Transverse colon (tissue), 4 donors: ENCODE measurements around the gene SLC7A6OS.

ENCODE experiments used
- CTCF ChIP-seq, 5 experiments: fragments of 200-600 bp in 3 of 5; fragments of 450-650 bp in 2 of 5; sonication (generic) in 3 of 5; IDR thresholded peaks; 1 replicate in 2 of 5; 2 replicates in 3 of 5; pipeline ENCODE4 v1.5.1; 2016 to 2017; ENCODE audit warnings: antibody characterized with exemption in 5 of 5, inconsistent platforms in 3 of 5, mild to moderate bottlenecking in 2 of 5, moderate library complexity in 1 of 5
- EP300 ChIP-seq: sonication (generic); formaldehyde crosslinking; IDR thresholded peaks from one replicate; pipeline ENCODE4 v1.6.1; 2017; ENCODE audit warnings: antibody characterized with exemption, low read depth
- POLR2AphosphoS5 ChIP-seq, 3 donors: sonication (generic); formaldehyde crosslinking; IDR thresholded peaks; one replicate each; pipeline ENCODE4 v1.6.1; 2016; ENCODE audit warnings: antibody characterized with exemption in 3 of 3

- TF ChIP-seq POLR2AphosphoS5 (IDR thresholded peaks at IDR 0.05) (no peak), CTCF (IDR thresholded peaks at IDR 0.05) (no peak), EP300 (no peak)
Observed at GRCh38 chr16:68350813-68351350, 40.1 kb upstream of the SLC7A6OS start.
